BJ (cell line): ENCODE data around the gene CD300A. TPM values are rescaled to one million over a fixed set of nuclear protein-coding genes. Genes with fewer than 3 reads are reported as not detected.

Experiments used
- CTCF ChIA-PET: fragments of 350-600 bp; formaldehyde crosslinking; extraction: SDS; loops from one replicate; lab custom pipeline; 2021; ENCODE audit warnings: antibody characterized with exemption, inconsistent platforms; lab: Yijun Ruan, JAX
- POLR2A ChIA-PET: fragments of 300-600 bp; sonication (Branson Sonifier 250); formaldehyde crosslinking; extraction: SDS; loops from one replicate; lab custom pipeline; 2021; ENCODE audit warnings: antibody characterized with exemption; lab: Charles Lee
- DNase-seq: peaks from one replicate; pipeline ENCODE4 v3.0.0-alpha.2; 2011; ENCODE audit warnings: low read depth
- H3K27me3 ChIP-seq: 2 replicates; pipeline ENCODE4 v1.6.0; 2011; ENCODE audit warnings: low read length; ENCODE audit not compliant: control insufficient read depth, insufficient read depth
- H3K36me3 ChIP-seq: 2 replicates; pipeline ENCODE4 v1.5.1; 2011; ENCODE audit warnings: low read length; ENCODE audit not compliant: control insufficient read depth, insufficient read depth
- H3K4me3 ChIP-seq: 2 replicates; pipeline ENCODE4 v1.5.1; 2011; ENCODE audit warnings: low read depth, mild to moderate bottlenecking, control low read depth, low read length
- CTCF ChIP-seq: IDR thresholded peaks from 2 replicates; pipeline ENCODE4 v1.5.1; 2011; ENCODE audit warnings: low read depth, mild to moderate bottlenecking, control low read depth, inconsistent platforms, low read length, moderate library complexity; ENCODE audit not compliant: insufficient read depth
- polyA plus RNA-seq: library from polyadenylated mRNA; depleted of rRNA; stranded (reverse); fragments of >200 nt; gene quantifications from 2 replicates; pipeline ENCODE4 v1.2.3, GENCODE V29; 2011

The CD300A gene
- polyA plus RNA-seq, 1 experiment: not detected

GRCh38 chr17:74460241-74460640 is 6.2 kb upstream of the CD300A start:
- POLR2A ChIA-PET: no interaction called here
- DNase-seq: no peak
- CTCF ChIA-PET: interaction anchor here (7.6 kb wide), 1 partner anchor 92 kb away, joined by 94 read pairs; the partner anchor contains the start of gene GPR142
- TF ChIP-seq CTCF: no peak
- no peaks in the 10 kb centered on the region; the same call in 1 of the 2 replicates for H3K27me3 ChIP-seq
- H3K4me3 ChIP-seq: no peak overlapping the region
- no peaks in the 10 kb centered on the region for H3K36me3 ChIP-seq

GRCh38 chr17:74460996-74461395 is 5.4 kb upstream of the CD300A start:
- Histone ChIP-seq H3K4me3 (no peak overlapping the region), H3K27me3 (no peaks in the 10 kb centered on the region; the same call in 1 of the 2 replicates), H3K36me3 (no peaks in the 10 kb centered on the region)
- TF ChIP-seq CTCF: no peak
- ChIA-PET CTCF (no interaction called here), POLR2A (no interaction called here)
- DNase-seq: no peak

- ChIA-PET CTCF (no interaction called here), POLR2A (no interaction called here)
- no peak for DNase-seq
- H3K27me3 ChIP-seq: no peaks in the 10 kb centered on the region; the same call in 1 of the 2 replicates
- H3K4me3 ChIP-seq: no peak overlapping the region
- no peak for TF ChIP-seq CTCF
- no peaks in the 10 kb centered on the region for H3K36me3 ChIP-seq
These were observed 4.8 kb upstream of the CD300A start for GRCh38 chr17:74461611-74462010.

- CTCF ChIA-PET: no interaction called here
- Histone ChIP-seq H3K4me3 (no peak overlapping the region), H3K27me3 (no peaks in the 10 kb centered on the region), H3K36me3 (no peaks in the 10 kb centered on the region)
- POLR2A ChIA-PET: no interaction called here
- DNase-seq: no peak
- TF ChIP-seq CTCF: no peak
These were observed 1.6 kb upstream of the CD300A start for GRCh38 chr17:74464730-74465377.

GRCh38 chr17:74465378-74466110 is 890 bp upstream of the CD300A start:
- H3K27me3 ChIP-seq: no peaks in the 10 kb centered on the region
- no peaks in the 10 kb centered on the region for H3K36me3 ChIP-seq
- no peak for DNase-seq
- TF ChIP-seq CTCF: no peak
- POLR2A ChIA-PET: no interaction called here
- H3K4me3 ChIP-seq: no peak overlapping the region
- CTCF ChIA-PET: interaction anchor here (0.7 kb wide), 1 partner anchor 97 kb away, joined by 3 read pairs; no protein-coding TSS in a partner anchor
